Measurements from ENCODE around the gene MGAT5B.

The MGAT5B gene

DNA sequence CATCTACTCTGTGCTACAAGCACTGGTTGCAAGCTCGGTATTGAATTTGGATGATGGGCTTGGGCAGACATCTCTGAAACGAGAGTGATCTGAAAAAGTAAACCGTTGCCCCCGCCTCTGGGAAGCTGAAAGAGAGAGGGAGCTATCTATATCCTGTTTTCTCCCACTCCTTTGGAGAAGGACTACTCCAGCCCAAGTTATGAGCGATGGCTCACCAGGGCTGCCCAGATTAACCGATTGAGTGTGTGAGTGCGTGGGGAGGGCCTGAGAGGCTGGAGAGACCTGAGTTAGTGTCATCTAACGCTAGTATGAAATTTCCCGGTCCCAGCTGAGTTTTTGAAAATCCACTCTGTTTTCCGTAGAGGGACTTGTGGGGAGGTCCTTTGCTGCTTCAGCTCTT is 11.5 kb downstream of the MGAT5B start:
- DNase-seq, result no peak

DNA sequence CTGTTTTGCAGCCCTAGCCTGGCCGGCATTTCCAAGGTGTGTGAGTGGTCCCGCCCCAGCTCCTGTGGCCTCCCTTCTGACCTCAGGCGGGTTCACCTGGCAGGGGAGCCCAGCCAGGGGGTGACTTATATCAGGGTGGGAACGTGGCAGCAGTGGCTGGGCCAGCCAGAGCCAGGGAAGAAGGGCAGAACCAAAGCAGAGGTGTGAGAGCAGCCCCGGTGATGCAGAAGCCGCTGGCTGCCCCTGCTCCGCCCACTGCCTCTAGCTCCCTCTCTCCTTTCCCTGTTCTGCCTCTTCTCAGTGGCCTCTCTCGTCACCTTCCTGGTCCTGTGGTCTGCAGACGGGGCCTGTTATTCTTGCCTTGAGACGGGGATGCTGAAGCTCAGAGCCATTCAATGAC is 12.1 kb downstream of the MGAT5B start:
- DNase-seq, result no peak

DNA sequence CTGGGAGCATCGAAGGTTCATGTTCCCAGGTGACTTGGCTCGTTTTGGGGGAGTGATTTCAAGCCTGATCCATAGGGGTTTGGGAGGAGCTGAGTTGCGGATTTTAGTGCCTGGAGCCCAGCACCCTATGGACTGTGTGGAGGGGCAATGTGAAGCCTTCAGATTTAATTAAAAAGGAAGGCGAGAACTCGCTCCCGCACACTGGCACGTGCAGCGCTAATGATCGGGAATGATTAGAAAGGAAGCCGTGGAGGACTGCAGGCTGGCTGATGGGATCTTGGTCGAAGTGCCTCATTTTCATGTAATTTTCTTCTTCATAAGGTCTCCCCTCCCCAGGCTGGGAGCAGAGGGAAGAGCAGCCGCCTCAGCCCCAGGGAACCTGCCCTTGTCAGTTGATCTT is 12.8 kb downstream of the MGAT5B start:
- DNase-seq, result no peak

DNA sequence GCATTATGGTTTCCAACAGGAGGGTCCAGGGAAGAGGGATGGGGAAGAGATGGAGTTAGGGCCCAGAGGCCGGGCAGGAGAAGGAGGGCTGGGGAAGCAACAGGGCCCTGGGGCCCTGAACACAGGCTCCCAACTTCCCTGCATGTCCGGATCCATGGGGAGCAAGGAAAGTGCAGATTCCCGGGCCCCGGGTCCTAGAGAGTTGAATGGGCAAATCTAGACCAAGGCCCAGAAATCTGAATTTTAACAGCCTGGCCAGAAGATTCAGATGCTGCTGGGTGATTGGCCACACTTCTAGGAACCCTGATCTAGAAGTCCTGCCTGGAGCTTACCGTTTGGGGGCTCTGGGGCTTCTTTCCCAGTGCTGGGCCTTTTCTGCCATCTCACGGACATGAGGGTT is 13.2 kb downstream of the MGAT5B start:
- no peak for DNase-seq

DNA sequence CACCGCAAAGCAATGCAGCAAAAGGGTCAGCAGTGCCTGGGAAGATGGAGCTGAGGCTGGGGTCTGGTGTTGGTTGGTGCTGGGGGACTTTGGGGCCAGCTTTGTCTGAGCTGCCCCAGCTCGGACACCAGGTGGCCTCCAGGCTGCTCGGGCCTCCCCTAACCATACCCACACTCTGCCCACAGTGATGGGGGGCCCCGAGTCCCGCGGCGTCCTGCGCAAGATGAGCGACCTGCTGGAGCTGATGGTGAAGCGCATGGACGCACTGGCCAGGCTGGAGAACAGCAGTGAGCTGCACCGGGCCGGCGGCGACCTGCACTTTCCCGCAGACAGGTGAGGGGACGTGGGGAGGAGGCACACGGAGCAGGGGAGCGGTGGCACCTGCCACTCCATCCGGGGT is 13.8 kb downstream of the MGAT5B start:
- no peak for DNase-seq

DNA sequence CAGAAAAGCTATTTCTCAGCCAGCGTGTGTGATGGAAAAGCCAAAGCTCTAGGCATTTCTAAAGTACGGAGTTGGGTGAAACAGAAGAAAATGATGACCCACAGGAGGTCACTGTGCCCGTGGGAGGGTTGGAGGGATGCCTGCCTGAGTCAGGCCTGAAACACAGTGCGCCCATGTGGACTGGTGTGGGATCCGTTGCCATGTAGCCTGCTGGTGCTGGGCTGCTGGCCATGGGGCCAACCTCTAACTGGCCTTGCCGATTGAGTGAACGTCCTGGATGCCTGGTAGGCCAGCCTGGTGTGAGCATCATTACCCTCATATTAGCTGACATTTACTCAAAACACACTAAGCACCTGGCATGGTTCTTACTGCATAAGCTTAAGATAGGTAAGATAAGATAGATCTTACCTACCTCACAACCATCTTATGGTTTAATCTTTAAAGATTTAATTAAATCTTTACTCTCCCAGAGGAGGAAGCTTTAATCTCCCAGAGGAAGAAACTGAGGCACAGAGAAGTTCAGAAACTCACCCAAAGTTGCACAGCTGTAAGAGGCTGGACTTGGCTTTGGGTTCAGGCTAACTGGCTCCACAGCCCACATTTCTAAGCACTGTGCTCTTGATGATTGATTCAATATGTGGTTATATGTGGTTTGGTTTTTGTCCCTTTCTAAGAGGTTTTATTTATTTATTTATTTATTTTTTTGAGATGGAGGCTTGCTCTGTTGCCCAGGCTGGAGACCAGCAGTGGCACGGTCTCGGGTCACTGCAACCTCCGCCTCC is 15.7 kb downstream of the MGAT5B start:
- no peak for DNase-seq

DNA sequence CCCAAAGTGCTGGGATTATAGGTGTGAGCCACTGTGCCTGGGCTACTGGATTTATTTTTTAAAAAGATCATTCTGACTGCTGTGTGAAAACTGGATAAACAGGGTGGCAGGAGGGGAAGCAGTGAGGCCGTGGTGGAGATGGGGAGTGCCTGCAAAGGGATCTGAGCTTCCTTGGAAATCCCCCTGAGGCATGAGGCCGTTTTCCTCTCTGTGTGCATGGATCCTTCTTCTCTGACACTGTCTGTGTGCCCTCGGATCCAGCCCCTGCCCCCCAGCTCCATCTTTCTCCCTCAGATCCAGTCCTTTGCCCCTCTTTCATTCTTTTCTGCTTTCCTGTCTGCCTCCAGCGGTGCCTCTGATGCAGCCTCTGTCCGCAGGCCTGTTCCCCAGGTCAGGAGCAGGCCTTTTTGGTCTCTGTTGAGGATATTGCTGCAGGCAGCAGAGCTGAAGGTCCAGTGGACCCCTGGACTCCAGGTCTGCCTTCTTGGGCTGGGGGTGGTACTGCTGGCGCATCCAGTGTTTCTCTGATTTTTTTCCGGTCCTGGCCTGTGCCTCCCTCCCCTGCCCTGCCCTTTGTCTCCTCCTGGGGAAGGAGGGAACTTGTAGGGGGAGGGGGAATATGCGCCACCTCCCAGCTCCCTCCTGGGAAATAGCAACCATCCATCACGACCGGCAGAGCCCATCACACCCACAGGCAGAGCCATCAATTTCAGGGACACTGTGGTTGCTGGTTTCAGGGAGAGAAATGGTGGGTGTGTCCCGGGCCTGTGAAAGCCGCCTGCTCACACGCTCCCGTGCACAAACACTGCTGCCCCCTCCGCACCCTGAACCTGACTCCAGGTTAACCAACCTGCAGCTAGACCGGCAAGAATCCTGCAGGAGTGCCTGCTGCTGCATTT is 17.0 kb downstream of the MGAT5B start:
- no peak for DNase-seq

DNA sequence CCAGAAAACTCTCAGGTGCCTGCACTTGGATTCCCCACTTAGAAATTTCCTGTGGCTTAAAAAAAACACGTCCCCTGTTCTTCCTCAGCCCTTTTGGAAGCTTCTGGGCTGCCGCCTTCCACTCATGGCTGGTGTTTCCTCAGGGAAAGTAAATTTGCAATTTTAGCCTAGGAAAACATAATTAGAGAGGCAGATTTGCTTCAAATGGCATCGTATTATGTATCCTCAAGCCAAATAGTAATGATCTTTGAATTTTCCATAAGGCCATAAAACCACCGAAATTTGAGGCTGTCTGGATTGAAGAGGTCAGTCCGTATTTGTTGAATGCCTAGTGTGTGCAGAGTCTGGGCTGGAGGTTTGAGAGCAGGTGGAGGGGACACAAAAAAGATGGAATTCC is 17.7 kb downstream of the MGAT5B start:
- DNase-seq, result no peak

DNA sequence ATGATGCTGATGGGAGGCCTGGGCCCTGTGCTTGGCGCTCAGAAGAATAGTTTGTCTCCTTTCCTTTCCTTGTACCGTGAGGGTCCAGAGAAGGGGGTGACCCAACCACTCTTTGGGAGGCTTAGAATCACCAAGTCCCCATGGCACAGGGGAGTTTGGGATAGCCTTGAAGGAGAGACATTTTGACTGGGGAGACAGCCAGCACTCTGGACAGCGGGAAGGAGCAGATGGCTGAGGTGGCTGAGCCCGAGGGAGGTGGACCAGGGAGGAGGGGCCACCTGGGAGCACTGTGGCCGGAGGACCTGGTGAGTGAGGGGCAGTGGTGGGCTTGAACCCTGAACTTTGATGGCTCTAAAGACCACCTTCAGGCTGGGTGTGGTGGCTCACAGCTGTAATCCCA is 18.2 kb downstream of the MGAT5B start:
- no peak for DNase-seq

DNA sequence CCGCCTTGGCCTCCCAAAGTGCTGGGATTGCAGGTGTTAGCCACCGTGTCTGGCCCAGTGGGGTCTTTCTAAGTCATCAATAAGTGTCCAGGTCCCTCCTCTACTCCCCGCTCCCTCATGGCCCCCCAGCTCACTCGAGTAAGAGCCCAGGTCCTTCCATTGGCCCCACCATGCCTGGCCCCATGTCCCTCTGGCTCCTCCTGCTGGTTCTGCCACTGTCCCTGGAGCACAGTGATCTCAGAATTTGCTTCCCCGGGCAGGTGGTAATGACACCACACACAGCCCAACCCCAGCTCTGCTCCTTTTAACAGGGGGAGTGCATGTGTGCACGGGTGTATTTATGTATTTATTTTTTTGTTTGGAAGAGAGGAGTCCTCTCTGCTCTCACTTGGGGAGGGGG is 19.6 kb downstream of the MGAT5B start:
- DNase-seq, result no peak

DNA sequence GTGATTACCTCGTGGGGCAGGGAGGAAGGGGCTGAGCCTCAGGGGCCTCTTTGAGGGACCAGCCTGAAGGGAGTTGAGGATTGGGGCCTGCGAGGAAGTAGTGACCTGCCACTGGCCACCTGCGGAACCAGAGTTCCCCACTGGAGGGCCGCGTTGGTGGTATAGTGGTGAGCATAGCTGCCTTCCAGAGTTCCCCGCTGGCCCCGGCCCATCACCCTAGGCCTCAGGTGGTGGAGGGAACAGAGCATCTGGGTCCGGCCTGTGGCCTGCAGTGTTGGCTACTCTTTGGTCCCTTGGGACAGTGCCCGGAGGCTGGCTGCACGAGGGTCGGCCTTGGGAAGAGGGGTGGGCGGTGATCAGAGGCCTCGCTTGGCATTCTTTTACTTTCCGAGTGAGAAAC is 20.5 kb downstream of the MGAT5B start:
- no peak for DNase-seq

DNA sequence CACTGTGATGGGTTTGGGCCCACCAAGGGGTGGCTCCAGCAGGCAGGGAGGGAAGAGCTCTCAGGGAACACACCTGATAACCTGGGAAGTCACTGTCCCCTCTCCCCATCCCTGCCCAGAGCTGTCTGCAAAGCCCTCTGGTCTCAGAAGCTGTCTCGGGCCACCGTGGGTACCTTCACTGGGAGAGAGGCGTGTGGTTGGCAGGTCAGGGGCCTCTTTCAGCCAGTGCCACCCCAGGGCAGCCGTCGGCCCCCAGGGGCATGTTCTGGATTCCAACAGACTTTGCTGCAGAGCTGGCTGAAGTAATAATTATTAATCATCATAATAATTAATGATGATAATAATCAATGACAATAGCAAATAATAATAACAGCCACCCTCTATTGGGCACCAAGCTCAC is 21.1 kb downstream of the MGAT5B start:
- DNase-seq, result no peak

DNA sequence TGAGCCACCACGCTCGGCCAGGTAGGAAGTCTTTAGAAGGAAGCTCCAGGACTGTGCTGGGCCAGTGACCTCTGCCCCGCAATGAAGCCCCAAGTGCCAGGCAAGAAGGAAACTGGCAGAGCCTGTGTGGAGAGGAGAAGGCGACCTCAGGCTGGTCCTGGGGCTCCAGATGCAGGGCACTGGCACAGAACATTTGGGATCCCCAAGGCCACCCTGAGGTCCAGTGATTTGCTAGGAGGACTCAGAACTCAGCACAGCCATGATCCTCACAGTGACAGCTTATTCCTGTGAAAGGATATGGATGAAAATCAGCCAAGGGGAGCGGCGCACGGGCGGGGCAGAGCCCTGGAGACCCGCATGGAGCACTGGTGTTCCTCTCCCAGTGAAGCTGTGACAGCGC is 24.1 kb downstream of the MGAT5B start:
- no peak for DNase-seq

DNA sequence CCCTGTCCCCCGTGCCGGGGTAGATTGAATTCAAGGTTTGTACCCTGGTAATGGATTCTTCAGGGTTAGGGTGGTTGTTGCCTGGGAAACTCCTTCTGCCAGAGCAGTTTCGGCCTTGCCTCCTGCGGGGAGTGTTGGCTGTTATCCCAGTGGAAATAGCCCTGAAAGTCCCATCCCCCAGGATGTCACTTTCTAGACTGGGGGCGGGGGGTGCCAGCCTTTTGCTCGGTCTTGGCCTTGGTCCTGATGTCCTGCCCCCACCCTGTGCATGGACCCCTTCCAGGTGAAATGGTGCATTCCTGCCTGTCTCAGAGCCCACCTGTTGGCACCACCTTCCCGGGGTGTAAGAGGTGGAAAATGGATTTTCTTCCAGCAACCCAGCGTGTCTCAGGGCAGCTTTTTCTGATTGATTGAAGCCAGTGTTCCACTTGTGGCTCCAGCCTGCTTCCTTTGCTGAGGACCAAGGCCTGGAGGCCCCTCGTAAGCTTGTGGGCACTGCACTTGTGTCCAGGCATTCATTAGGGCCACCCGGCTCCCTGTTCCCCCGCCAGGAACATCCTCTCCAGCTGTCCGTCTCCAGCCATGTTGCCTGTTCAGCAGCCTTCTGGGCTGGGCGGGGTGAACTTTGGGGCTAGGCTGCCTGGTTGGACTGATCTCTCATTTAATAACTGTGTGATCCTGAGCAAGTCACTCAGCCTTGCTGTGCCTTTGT is 25.6 kb downstream of the MGAT5B start:
- DNase-seq, result no peak

DNA sequence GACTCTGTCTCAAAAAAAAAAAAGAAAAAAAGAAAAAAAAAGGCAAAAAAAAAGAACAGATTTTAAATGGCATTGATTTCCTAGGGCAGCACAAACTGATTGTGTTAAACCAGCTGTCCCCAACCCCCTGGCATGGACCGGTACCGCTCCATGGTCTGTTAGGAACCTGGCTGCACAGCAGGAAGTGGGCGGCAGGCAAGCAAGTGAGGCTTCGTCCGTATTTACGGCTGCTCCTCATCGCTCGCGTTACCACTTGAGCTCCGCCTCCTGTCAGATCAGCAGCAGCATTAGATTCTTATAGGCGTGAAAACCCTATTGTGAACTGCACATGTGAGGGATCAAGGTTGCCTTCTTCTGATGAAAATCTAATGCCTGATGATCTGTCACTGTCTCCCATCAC is 26.6 kb downstream of the MGAT5B start:
- no peak for DNase-seq

DNA sequence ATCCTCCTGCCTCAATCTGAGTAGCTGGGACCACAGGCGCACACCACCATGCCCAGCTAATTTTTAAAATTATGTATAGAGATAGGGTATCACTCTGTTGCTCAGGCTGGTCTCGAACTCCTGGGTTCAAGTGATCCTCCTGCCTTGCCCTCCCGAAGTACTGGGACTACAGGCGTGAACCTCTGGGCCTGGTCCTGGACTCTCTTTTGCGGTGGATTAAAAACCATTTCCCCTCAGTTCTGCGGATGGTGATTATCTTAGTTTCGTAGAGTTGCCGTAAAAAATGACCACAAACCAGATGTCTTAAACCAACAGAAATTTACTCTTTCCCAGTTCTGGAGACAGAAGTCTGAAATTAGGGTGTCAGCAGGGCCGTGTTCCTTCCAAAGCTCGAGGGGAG is 28.8 kb downstream of the MGAT5B start:
- no peak for DNase-seq

DNA sequence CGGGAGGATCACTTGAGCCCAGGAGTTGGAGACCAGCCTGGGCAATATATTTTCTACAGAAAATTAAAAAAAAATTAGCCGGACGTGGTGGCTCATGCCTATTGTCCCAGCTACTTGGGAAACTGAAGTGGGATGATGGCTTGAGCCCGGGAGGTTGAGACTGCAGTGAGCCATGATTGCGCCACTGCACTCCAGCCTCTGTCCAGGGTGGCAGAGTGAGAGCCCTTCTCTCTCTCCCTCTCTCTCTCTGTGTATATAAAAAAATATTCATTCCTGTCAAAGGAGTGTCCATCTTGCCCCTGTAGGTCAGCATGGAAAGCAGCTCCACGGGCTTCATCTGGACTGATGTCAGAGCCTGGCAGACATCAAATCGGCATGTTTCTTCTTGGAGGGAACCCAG is 31.2 kb downstream of the MGAT5B start:
- DNase-seq, result no peak

DNA sequence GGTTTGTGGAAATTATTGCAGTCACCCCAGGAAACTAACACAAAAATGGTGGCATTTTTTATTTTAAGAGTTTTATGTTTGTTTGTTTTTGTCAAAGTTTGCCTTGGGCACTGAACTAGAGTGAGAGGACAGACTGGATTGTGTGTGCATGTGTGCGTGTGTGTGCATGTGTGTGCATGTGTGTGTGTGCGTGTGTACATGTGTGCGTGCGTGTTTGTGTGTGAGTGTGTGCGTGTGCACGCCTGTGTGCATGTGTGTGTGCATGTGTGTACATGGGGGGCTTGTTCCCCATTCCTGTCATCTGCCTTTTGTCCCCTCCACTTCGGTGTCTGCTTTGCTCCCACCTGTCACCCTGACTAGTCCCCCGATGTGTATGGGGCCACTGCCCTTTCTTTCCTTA is 32.5 kb downstream of the MGAT5B start:
- no peak for DNase-seq

DNA sequence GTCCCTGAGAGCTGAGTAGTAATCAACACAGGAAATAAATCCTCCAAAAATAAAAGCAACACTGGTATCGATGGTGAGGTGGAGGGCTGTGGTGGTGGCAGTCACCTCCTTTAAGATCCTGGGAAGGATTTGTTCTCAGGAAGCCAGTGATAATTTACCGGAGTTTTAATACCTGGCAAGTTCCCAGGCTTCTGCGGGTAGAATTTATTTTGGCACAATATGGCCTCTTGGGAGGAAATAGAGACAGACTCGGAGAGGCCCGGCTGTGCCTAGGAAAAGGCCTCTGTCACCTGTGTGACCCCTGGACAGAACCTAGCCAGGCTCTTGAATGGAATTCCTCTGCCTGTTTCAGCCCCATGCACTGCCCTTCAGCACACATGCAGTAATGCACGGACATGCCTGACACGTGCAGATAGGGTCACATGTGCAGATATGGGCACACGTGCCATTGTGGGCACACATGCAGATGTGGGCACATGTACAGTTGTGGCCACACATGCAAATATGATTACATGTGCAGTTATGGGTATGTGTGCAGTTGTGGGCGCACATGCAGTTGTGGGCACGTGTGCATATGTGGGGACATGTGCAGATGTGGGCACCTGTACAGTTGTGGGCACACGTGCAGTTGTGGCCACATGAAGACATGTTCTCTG is 33.5 kb downstream of the MGAT5B start:
- no peak for DNase-seq

DNA sequence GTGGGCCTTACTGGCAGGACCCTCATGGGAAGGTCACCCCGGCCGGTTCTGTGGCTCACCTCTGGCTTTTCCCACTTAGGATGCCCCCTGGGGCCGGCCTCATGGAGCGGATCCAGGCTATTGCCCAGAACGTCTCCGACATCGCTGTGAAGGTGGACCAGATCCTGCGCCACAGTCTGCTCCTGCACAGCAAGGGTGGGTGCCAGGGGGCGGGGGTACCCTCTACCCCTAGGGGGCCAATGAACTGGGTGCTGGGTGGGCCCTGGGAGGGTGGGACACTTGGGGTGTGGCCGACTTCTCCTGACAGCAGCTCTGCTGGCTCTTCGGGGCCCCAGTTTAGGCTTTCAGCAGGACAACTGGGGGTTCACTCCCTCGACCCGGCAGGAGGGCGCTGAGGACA is 34.3 kb downstream of the MGAT5B start:
- no peak for DNase-seq

DNA sequence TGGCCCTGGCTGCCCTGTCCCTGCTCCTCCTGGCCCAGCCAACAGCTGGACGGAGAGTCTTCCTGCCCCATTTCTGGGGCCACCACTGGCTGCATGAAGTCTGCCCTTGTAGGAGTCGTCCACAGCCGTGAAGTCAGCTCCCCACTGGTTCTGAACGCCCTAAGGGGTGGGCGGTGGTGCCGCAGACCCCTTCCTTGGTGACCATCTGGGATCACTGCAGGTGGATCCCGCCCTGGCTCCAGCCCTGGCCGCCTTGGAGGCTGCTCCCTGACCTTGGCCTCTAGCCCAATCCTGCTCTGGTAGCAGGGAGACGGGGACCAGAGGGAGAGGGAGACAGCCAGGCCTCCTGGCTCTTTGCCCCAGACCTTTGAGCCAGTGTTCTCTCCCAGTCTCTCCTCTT is 35.4 kb downstream of the MGAT5B start:
- no peak for DNase-seq

DNA sequence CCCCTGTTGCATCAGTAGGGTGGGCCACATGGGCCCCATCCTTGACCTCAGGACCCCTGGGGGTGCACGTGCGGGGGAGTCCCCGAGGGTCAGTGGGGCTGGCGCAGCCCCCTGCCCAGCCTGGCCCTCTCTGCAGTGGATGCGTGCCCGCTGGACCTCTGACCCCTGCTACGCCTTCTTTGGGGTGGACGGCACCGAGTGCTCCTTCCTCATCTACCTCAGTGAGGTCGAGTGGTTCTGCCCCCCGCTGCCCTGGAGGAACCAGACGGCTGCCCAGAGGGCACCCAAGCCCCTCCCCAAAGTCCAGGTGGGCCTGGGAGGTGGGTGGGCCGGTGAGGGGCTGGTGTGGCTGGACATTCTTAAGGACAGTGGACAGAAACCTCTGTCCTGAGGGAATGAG is 35.9 kb downstream of the MGAT5B start:
- no peak for DNase-seq

DNA sequence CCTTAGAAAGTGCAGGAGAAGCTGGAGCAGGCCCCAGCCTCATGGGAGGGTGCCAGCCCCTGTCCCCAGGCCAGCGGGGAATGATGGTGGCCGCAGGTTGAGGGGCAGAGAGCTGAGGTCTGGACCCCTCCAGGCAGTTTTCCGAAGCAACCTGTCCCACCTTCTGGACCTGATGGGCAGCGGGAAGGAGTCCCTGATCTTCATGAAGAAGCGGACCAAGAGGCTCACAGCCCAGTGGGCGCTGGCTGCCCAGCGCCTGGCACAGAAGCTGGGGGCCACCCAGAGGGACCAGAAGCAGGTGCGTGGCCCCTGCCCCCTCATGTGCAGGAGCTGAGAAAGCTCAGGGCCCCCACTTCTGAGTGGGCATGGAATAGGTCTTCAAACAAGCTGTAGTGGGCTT is 36.8 kb downstream of the MGAT5B start:
- no peak for DNase-seq

All from activated CD4-positive, alpha-beta T cell treated with anti-CD3 and anti-CD28 coated beads, Interleukin-10, Interleukin-2, amounts not matched to agents 100 ng/mL and 50 ng/mL, durations not matched to agents 16 hours and 8 hours (primary cell).